Karpas-422 (cell line): Measurements from ENCODE around the gene RPAIN. TPM values are rescaled to one million over a fixed set of nuclear protein-coding genes. Genes with fewer than 3 reads are reported as not detected.
"Not testable (repeated sequence)": the region's sequence is repeated elsewhere in the genome, so short reads cannot be mapped to it uniquely, and the experiment has no call there.

Experiments
- DNase-seq: peaks from one replicate; pipeline ENCODE4 v3.0.0-alpha.2; 2015
- H2AFZ ChIP-seq: fragments of 200-600 bp; sonication (generic); 2 replicates; pipeline ENCODE4 v1.6.1; 2014; ENCODE audit warnings: antibody characterized with exemption, low read length, mixed read lengths
- H3K27ac ChIP-seq: fragments of 200-600 bp; sonication (generic); 2 replicates; pipeline ENCODE4 v1.5.1; 2014; ENCODE audit warnings: mild to moderate bottlenecking, low read length, moderate library complexity
- H3K27me3 ChIP-seq: fragments of 200-600 bp; sonication (generic); 2 replicates; pipeline ENCODE4 v1.6.1; 2014; ENCODE audit warnings: low read length, mixed read lengths
- H3K36me3 ChIP-seq: fragments of 200-600 bp; sonication (generic); 2 replicates; pipeline ENCODE4 v1.6.1; 2014; ENCODE audit warnings: low read length, mixed read lengths; ENCODE audit not compliant: insufficient read depth
- H3K4me1 ChIP-seq: fragments of 200-600 bp; sonication (generic); 2 replicates; pipeline ENCODE4 v1.6.1; 2014; ENCODE audit warnings: mild to moderate bottlenecking, low read length, mixed read lengths
- H3K4me2 ChIP-seq: fragments of 200-600 bp; sonication (generic); 2 replicates; pipeline ENCODE4 v1.6.1; 2014; ENCODE audit warnings: low read length, low read depth, mild to moderate bottlenecking; ENCODE audit not compliant: poor library complexity, severe bottlenecking
- H3K4me3 ChIP-seq: fragments of 200-600 bp; sonication (generic); 2 replicates; pipeline ENCODE4 v1.5.1; 2014; ENCODE audit warnings: mild to moderate bottlenecking, antibody characterized with exemption, low read length, mixed read lengths
- H3K79me2 ChIP-seq: fragments of 200-600 bp; sonication (generic); 2 replicates; pipeline ENCODE4 v1.6.1; 2014; ENCODE audit warnings: mild to moderate bottlenecking, low read length, mixed read lengths
- H3K9ac ChIP-seq: fragments of 200-600 bp; sonication (generic); 2 replicates; pipeline ENCODE4 v1.6.0; 2014; ENCODE audit warnings: low read length
- H3K9me2 ChIP-seq: fragments of 200-600 bp; sonication (generic), shearing (Covaris generic); replicated peaks from 2 replicates; pipeline ENCODE4 v1.6.0; 2014; ENCODE audit warnings: mild to moderate bottlenecking, low read length, moderate library complexity; ENCODE audit not compliant: insufficient read depth
- H3K9me3 ChIP-seq: fragments of 300-700, 200-600 bp; sonication (generic); 2 replicates; pipeline ENCODE4 v1.6.1; 2014; ENCODE audit warnings: low read length, mixed read lengths
- H4K20me1 ChIP-seq: fragments of 200-600 bp; sonication (generic); 2 replicates; pipeline ENCODE4 v1.6.1; 2014; ENCODE audit warnings: mild to moderate bottlenecking, antibody characterized with exemption, low read length, low read depth; ENCODE audit not compliant: insufficient read depth
- total RNA-seq: library from RNA; depleted of rRNA; stranded (reverse); fragments of >200 nt; shearing (Covaris generic); gene quantifications from 2 replicates; pipeline ENCODE4 v1.2.3, GENCODE V29; 2014; ENCODE audit warnings: low replicate concordance

Gene RPAIN
- total RNA-seq, 1 experiment from 2014 or later, result 67.5 TPM

GRCh38 chr17:5418858-5419355, 1.1 kb upstream of the RPAIN start:
- Histone ChIP-seq H3K9me2 (no peaks in the 10 kb centered on the region), H3K27me3 (no peaks in the 10 kb centered on the region), H3K27ac (peak overlapping the region; percentile 91), H3K4me3 (peak overlapping the region; percentile 97), H3K79me2 (peaks cover 85% of the 10 kb centered on the region), H3K4me2 (peak overlapping the region; percentile 94), H3K36me3 (peaks cover 42% of the 10 kb centered on the region), H3K9me3 (no peaks in the 10 kb centered on the region), H3K9ac (peak overlapping the region; percentile 96), H4K20me1 (peaks cover 15% of the 10 kb centered on the region; the same call in 1 of the 2 replicates), H2AFZ (peak overlapping the region; percentile 32; the same call in 1 of the 2 replicates), H3K4me1 (peaks cover 27% of the 10 kb centered on the region)
- DNase-seq, result peak; percentile 92

- Histone ChIP-seq H4K20me1 (peaks cover 15% of the 10 kb centered on the region; the same call in 1 of the 2 replicates), H3K79me2 (peaks cover 80% of the 10 kb centered on the region), H3K9me2 (no peaks in the 10 kb centered on the region), H3K27me3 (no peaks in the 10 kb centered on the region), H3K9me3 (no peaks in the 10 kb centered on the region), H3K4me3 (peak within 1 kb of the TSS; percentile 97), H3K4me2 (peak within 1 kb of the TSS; percentile 99), H3K4me1 (peaks cover 27% of the 10 kb centered on the region), H3K36me3 (peaks cover 41% of the 10 kb centered on the region), H3K27ac (peak within 1 kb of the TSS; percentile 91), H2AFZ (peak within 1 kb of the TSS; percentile 69; the same call in 1 of the 2 replicates), H3K9ac (peak within 1 kb of the TSS; percentile 96)
- peak; percentile 99 for DNase-seq
These were observed 525 bp upstream of the RPAIN start, which contains the start of gene NUP88 for GRCh38 chr17:5419356-5419958. TSS of gene NUP88 (minus strand) at chr17:5419662. CDS start at chr17:5419650, 12 bp downstream.

GRCh38 chr17:5422505-5422904, 2.5 kb downstream of the RPAIN start:
- no peaks in the 10 kb centered on the region for H3K9me3 ChIP-seq
- no peak overlapping the region for H3K4me2 ChIP-seq
- no peak overlapping the region for H3K27ac ChIP-seq
- no peak overlapping the region for H2AFZ ChIP-seq
- DNase-seq, result no peak
- H3K9ac ChIP-seq, result no peak overlapping the region
- H4K20me1 ChIP-seq, result peaks cover 6% of the 10 kb centered on the region; the same call in 1 of the 2 replicates
- no peak overlapping the region for H3K4me3 ChIP-seq
- no peaks in the 10 kb centered on the region for H3K9me2 ChIP-seq
- H3K36me3 ChIP-seq, result peaks cover 38% of the 10 kb centered on the region
- H3K4me1 ChIP-seq, result peaks cover 19% of the 10 kb centered on the region
- no peaks in the 10 kb centered on the region for H3K27me3 ChIP-seq
- H3K79me2 ChIP-seq, result peaks cover 62% of the 10 kb centered on the region

DNA sequence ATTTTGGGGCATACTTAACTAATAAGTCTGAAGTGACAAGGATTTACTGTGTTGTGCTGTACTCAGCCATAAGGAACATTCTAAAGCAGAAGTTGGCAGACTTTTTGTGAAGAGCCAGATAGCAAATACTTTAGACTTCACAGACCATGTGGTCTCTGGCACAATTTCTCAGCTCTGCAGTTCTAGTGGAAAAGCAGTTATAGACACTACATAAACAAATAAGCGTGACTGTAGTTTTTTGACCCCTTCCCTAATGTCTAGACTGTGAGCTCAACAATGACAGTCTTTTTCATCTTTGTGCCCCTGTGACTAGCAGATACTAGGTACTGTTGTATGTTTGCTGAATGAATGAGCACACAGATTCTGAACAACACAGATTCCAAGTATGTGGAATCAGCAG, 4.9 kb downstream of the RPAIN start:
- H3K9ac ChIP-seq, result no peak overlapping the region
- no peak overlapping the region for H3K4me3 ChIP-seq
- H3K4me2 ChIP-seq, result no peak overlapping the region
- H2AFZ ChIP-seq, result no peak overlapping the region
- no peaks in the 10 kb centered on the region for H3K9me3 ChIP-seq
- no peak overlapping the region for H3K27ac ChIP-seq
- no peak for DNase-seq
- peaks cover 10% of the 10 kb centered on the region for H3K4me1 ChIP-seq
- peaks cover 43% of the 10 kb centered on the region for H3K79me2 ChIP-seq
- H3K9me2 ChIP-seq, result no peaks in the 10 kb centered on the region
- H4K20me1 ChIP-seq, result peaks cover 5% of the 10 kb centered on the region; the same call in 1 of the 2 replicates
- peaks cover 46% of the 10 kb centered on the region for H3K36me3 ChIP-seq
- no peaks in the 10 kb centered on the region for H3K27me3 ChIP-seq

GRCh38 chr17:5425826-5426225, 5.8 kb downstream of the RPAIN start:
- Histone ChIP-seq H3K27me3 (no peaks in the 10 kb centered on the region), H3K4me2 (no peak overlapping the region), H3K4me1 (peaks cover 8% of the 10 kb centered on the region), H3K36me3 (peaks cover 46% of the 10 kb centered on the region), H2AFZ (no peak overlapping the region), H3K4me3 (no peak overlapping the region), H3K27ac (no peak overlapping the region), H3K9me2 (no peaks in the 10 kb centered on the region), H3K9me3 (no peaks in the 10 kb centered on the region), H4K20me1 (peaks cover 3% of the 10 kb centered on the region; the same call in 1 of the 2 replicates), H3K9ac (no peak overlapping the region), H3K79me2 (peaks cover 35% of the 10 kb centered on the region)
- DNase-seq, result no peak

GRCh38 chr17:5429191-5429887, 9.4 kb downstream of the RPAIN start:
- H3K36me3 ChIP-seq, result peaks cover 44% of the 10 kb centered on the region
- no peak overlapping the region for H3K4me2 ChIP-seq
- H4K20me1 ChIP-seq, result 0 out of 2 replicates have a peak, but pooled peaks cover 4% of the 10 kb centered on the region
- H3K79me2 ChIP-seq, result 0 out of 2 replicates have a peak, but pooled peaks cover 8% of the 10 kb centered on the region
- no peak overlapping the region for H2AFZ ChIP-seq
- no peak for DNase-seq
- H3K9ac ChIP-seq, result no peak overlapping the region
- no peaks in the 10 kb centered on the region for H3K9me2 ChIP-seq
- no peaks in the 10 kb centered on the region for H3K27me3 ChIP-seq
- no peaks in the 10 kb centered on the region for H3K9me3 ChIP-seq
- H3K4me3 ChIP-seq, result no peak overlapping the region
- H3K4me1 ChIP-seq, result no peaks in the 10 kb centered on the region
- no peak overlapping the region for H3K27ac ChIP-seq

- Histone ChIP-seq H3K9me2 (no peaks in the 10 kb centered on the region), H3K9me3 (no peaks in the 10 kb centered on the region), H3K27me3 (no peaks in the 10 kb centered on the region), H3K9ac (no peak overlapping the region), H3K27ac (no peak overlapping the region), H3K79me2 (peaks cover 11% of the 10 kb centered on the region), H3K4me2 (no peak overlapping the region), H3K36me3 (peaks cover 44% of the 10 kb centered on the region), H3K4me3 (no peak overlapping the region), H4K20me1 (peaks cover 13% of the 10 kb centered on the region), H3K4me1 (no peaks in the 10 kb centered on the region), H2AFZ (no peak overlapping the region)
- DNase-seq, result no peak
These were observed 10.5 kb downstream of the RPAIN start for GRCh38 chr17:5430413-5430999.

DNA sequence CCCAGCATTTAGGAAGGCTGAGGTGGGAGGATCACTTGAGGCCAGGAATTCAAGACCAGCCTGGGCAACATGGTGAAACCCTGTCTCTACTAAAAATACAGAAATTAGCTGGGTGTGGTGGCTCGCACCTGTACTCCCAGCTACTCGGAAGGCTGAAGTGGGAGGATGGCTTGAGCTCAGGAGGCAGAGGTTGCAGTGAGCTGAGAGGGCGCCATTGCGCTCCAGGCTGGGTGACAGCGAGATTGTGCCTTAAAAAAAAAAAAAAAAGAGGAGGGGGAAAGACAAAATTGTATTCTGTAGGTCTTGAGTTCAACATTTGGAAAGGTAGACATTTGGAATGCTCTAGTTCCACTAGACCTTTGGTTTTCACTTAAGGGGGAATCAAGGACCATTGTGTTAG, 11.3 kb downstream of the RPAIN start:
- H3K4me1 ChIP-seq, H3K4me3 ChIP-seq, H3K9me3 ChIP-seq, H2AFZ ChIP-seq, H3K27ac ChIP-seq, H3K4me2 ChIP-seq, H3K27me3 ChIP-seq, H3K9me2 ChIP-seq, H3K9ac ChIP-seq: not testable (repeated sequence)
- peaks cover 13% of the 10 kb centered on the region for H3K79me2 ChIP-seq
- peak; percentile 47 for DNase-seq
- peaks cover 42% of the 10 kb centered on the region for H3K36me3 ChIP-seq
- peaks cover 13% of the 10 kb centered on the region for H4K20me1 ChIP-seq
